Activated CD8-positive, alpha-beta memory T cell treated with anti-CD3 and anti-CD28 coated beads, Interleukin-2, amount 50 U/mL, for 48 hours (primary cell): ENCODE data around the gene RNF40.

Experiments used
- DNase-seq: peaks from one replicate; pipeline ENCODE4 v3.0.0-alpha.2; 2020

RNF40 gene

DNA sequence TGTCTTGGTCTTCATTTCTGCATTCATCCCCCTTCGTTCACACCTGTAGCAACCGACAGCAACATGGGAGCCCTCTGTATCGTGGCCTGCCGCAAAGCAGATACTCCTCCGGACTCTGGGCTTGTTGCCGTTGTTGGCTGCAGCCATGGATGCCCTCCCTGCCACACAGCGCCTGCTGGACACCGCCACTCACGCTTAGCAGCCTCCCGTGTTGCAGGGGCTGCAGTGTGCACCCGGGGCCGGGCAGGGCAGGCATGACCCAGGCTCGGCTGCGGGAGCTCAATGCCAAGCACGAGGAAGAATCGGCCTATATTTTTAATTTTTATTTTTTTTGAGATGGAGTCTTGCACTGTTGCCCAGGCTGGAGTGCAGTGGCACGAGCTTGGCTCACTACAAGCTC lies 59.8 kb downstream of the RNF40 start:
- no peak for DNase-seq
